ENCODE data around the gene ZSWIM3.
"Not testable (repeated sequence)": the region's sequence is repeated elsewhere in the genome, so short reads cannot be mapped to it uniquely, and the experiment has no call there.

ZSWIM3 gene

DNA sequence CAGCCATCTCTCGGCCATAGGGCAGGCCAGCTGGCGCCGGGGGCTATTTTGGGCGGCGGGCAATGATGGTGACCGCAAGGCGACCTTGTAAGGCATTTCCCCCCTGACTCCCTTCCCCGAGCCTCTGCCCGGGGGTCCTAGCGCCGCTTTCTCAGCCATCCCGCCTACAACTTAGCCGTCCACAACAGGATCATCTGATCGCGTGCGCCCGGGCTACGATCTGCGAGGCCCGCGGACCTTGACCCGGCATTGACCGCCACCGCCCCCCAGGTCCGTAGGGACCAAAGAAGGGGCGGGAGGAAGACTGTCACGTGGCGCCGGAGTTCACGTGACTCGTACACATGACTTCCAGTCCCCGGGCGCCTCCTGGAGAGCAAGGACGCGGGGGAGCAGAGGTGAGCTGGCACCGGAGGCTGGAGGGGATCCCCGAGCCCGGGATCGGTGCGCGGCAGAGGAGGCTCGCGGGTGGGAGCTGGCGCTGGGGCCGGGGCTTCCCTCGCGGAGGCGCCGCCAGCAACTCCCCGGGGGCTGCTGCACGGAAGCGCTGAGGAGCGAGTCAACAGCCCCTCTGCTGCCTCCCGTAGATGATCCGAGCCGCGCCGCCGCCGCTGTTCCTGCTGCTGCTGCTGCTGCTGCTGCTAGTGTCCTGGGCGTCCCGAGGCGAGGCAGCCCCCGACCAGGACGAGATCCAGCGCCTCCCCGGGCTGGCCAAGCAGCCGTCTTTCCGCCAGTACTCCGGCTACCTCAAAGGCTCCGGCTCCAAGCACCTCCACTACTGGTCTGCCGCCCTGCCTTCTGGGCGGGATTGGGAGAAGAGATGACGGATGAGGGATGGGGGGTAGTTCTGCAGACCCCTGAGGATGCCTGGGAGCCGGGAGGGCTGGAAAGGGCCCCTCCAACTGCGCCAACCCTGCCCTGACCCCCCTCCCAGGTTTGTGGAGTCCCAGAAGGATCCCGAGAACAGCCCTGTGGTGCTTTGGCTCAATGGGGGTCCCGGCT lies 33.9 kb downstream of the ZSWIM3 start, which contains the start of the genes CTSA and NEURL2:
CTSA (plus strand) TSS at position 351 of the 999 bp plus-strand sequence; CDS start at position 585, 234 bp downstream.
NEURL2 (minus strand) TSS at position 224 of the 999 bp plus-strand sequence; CDS start at position 7, 217 bp downstream.
- no peak for DNase-seq (ENCODE audit: low read depth)

- DNase-seq (ENCODE audit: low read depth), result no peak
Measured at GRCh38 chr20:45892049-45892825, 34.8 kb downstream of the ZSWIM3 start.

GRCh38 chr20:45892828-45893500 lies 35.5 kb downstream of the ZSWIM3 start:
- no peak for DNase-seq (ENCODE audit: low read depth)

- DNase-seq (ENCODE audit: low read depth), result no peak
Measured at GRCh38 chr20:45893831-45894230, 36.4 kb downstream of the ZSWIM3 start.

GRCh38 chr20:45894797-45895196 lies 37.4 kb downstream of the ZSWIM3 start:
- no peak for DNase-seq (ENCODE audit: low read depth)

GRCh38 chr20:45896641-45897161 lies 39.3 kb downstream of the ZSWIM3 start:
- DNase-seq (ENCODE audit: low read depth), result no peak

- no peak for DNase-seq (ENCODE audit: low read depth)
Measured at GRCh38 chr20:45897289-45897688, 39.9 kb downstream of the ZSWIM3 start.

- no peak for DNase-seq (ENCODE audit: low read depth)
Measured at GRCh38 chr20:45897692-45898091, 40.3 kb downstream of the ZSWIM3 start.

DNA sequence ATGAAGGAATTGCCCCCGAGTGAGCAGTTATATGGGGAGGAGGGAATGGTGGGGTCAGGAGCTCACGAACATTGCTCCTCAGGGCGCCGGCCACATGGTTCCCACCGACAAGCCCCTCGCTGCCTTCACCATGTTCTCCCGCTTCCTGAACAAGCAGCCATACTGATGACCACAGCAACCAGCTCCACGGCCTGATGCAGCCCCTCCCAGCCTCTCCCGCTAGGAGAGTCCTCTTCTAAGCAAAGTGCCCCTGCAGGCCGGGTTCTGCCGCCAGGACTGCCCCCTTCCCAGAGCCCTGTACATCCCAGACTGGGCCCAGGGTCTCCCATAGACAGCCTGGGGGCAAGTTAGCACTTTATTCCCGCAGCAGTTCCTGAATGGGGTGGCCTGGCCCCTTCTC lies 40.9 kb downstream of the ZSWIM3 start:
- no peak for DNase-seq (ENCODE audit: low read depth)

- no peak for DNase-seq (ENCODE audit: low read depth)
Measured at GRCh38 chr20:45899046-45899835, 41.8 kb downstream of the ZSWIM3 start.

GRCh38 chr20:45901332-45901731 lies 43.9 kb downstream of the ZSWIM3 start:
- DNase-seq (ENCODE audit: low read depth), result not testable (repeated sequence)

- DNase-seq (ENCODE audit: low read depth), result no peak
Measured at GRCh38 chr20:45902199-45902701, 44.8 kb downstream of the ZSWIM3 start.

DNA sequence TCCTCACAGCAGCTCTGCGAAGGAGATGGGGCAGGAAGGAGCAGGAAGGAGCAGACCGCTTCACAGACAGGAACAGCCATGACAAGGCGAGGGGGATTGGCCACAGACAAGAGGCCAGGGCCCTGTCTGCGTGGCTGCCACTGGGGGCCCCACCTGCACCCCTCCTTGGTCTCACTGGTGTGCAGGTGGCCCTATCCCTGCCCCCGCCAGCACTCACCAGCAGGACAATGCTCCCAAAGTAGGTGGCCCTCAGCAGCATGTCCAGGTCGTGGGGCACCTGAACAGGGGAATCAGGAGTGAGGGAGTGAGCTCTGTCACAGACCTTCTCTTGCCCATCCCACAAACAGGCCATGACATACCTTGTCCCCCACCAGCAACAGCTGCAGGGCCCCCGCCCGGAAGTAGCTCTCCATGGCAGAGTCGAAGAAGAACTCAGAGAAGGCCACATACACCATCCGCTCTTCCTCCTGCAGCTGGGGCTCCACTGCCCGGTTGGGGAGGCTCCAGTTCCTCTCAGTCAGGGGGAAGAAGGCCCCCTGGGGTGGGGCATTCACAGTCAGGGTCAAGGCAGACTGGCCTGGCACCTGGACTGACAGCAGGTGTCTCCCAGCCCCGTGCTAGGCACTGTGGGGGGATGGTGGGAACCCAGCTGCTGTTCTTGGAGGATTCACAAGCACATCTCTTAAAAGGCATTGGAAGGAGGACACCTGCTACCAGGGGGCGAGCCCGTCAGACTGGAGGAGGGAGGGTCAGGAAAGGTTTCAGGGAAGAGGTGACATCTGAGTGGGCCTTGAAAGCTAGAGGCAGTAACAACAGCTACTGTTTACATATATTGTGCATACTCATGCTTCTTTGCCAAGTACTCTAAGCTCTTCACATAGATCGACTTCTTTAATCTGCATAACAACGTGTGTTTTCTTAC lies 47.4 kb downstream of the ZSWIM3 start:
- no peak for DNase-seq (ENCODE audit: low read depth)

DNA sequence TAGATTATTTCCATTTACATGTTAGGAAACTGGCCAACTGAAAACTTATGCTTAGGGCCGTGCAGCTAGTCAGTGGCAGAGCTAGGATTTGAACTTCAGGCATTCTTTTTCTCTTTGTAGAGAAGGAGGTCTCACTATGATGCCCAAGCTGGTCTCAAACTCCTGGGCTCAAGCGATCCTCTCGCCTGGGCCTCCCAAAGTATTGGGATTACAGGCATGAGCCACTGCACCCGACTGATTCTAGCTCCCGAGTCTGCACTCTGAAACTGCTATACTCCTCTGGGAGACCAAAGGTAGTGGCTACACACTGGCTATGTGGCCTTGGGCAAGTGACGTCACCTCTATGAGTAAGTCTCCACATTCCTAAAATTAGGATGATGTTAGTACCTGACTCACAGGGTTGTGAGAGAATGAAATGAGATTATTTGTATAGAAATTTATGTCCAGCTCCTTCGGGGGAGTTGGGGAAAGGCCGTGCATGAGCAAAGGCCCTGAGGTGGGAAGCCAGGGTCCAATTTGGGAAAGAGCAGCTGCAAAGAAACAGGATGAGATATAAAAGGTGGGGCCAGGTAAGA lies 48.2 kb downstream of the ZSWIM3 start:
- no peak for DNase-seq (ENCODE audit: low read depth)

- DNase-seq (ENCODE audit: low read depth), result no peak
Measured at GRCh38 chr20:45907219-45907948, 50.0 kb downstream of the ZSWIM3 start.

GRCh38 chr20:45908084-45908483 lies 50.7 kb downstream of the ZSWIM3 start:
- DNase-seq (ENCODE audit: low read depth), result no peak

- no peak for DNase-seq (ENCODE audit: low read depth)
Measured at GRCh38 chr20:45909336-45909808, 52.0 kb downstream of the ZSWIM3 start.
